ENCODE results near the gene SCAANT1.

Gene SCAANT1

GRCh38 chr3:63954182-63954581 is 42.0 kb upstream of the SCAANT1 start:
- no peaks in the 10 kb centered on the region for H3K9me3 ChIP-seq (ENCODE audit: low read length)
- no peaks in the 10 kb centered on the region; the same call in 1 of the 2 replicates for H3K79me2 ChIP-seq (ENCODE audit: insufficient read depth, low read length)
- no peaks in the 10 kb centered on the region for H3F3A ChIP-seq (ENCODE audit: insufficient read depth, low read length)
- peaks cover 40% of the 10 kb centered on the region for H3K4me1 ChIP-seq (ENCODE audit: insufficient read depth, low read length, severe bottlenecking)
- H3K27me3 ChIP-seq (ENCODE audit: insufficient read depth, low read length): no peaks in the 10 kb centered on the region
- peaks cover 30% of the 10 kb centered on the region; the same call in 1 of the 2 replicates for H3K36me3 ChIP-seq (ENCODE audit: insufficient read depth, low read length)
- TF ChIP-seq CTCF (IDR thresholded peaks at IDR 0.05; ENCODE audit: low read length): no peak
- TF ChIP-seq EZH2 (IDR thresholded peaks at IDR 0.05; ENCODE audit: borderline replicate concordance, low read length): no peak
- no peaks in the 10 kb centered on the region for H4K20me1 ChIP-seq (ENCODE audit: insufficient read depth, low read length)
- no peak overlapping the region for H2AFZ ChIP-seq (ENCODE audit: low read length)
- no peak overlapping the region for H3K27ac ChIP-seq (ENCODE audit: low read depth, low read length, poor library complexity, severe bottlenecking)
- H3K4me3 ChIP-seq (ENCODE audit: low read depth, low read length, poor library complexity, severe bottlenecking): no peak overlapping the region
- H3K9me2 ChIP-seq (ENCODE audit: low read depth, low read length): no peaks in the 10 kb centered on the region
- no peak overlapping the region for H3K4me2 ChIP-seq (ENCODE audit: low read length)
- no peak overlapping the region for H3K9ac ChIP-seq (ENCODE audit: low read length)

GRCh38 chr3:63952248-63952594 is 40.0 kb upstream of the SCAANT1 start:
- Histone ChIP-seq H3K9me2 (ENCODE audit: low read depth, low read length) (no peaks in the 10 kb centered on the region), H3K4me1 (ENCODE audit: insufficient read depth, low read length, severe bottlenecking) (peaks cover 24% of the 10 kb centered on the region), H3K4me3 (ENCODE audit: low read depth, low read length, poor library complexity, severe bottlenecking) (no peak overlapping the region), H4K20me1 (ENCODE audit: insufficient read depth, low read length) (no peaks in the 10 kb centered on the region), H3K36me3 (ENCODE audit: insufficient read depth, low read length) (peaks cover 30% of the 10 kb centered on the region; the same call in 1 of the 2 replicates), H3K27ac (ENCODE audit: low read depth, low read length, poor library complexity, severe bottlenecking) (no peak overlapping the region), H3K4me2 (ENCODE audit: low read length) (no peak overlapping the region), H3K9ac (ENCODE audit: low read length) (no peak overlapping the region), H3K27me3 (ENCODE audit: insufficient read depth, low read length) (no peaks in the 10 kb centered on the region), H3K79me2 (ENCODE audit: insufficient read depth, low read length) (no peaks in the 10 kb centered on the region; the same call in 1 of the 2 replicates), H2AFZ (ENCODE audit: low read length) (no peak overlapping the region), H3F3A (ENCODE audit: insufficient read depth, low read length) (no peaks in the 10 kb centered on the region), H3K9me3 (ENCODE audit: low read length) (no peaks in the 10 kb centered on the region)
- TF ChIP-seq CTCF (IDR thresholded peaks at IDR 0.05; ENCODE audit: low read length) (no peak), EZH2 (IDR thresholded peaks at IDR 0.05; ENCODE audit: borderline replicate concordance, low read length) (no peak)

- Histone ChIP-seq H3K4me1 (ENCODE audit: insufficient read depth, low read length, severe bottlenecking) (peaks cover 18% of the 10 kb centered on the region), H3K36me3 (ENCODE audit: insufficient read depth, low read length) (peaks cover 27% of the 10 kb centered on the region; the same call in 1 of the 2 replicates), H3K27me3 (ENCODE audit: insufficient read depth, low read length) (no peaks in the 10 kb centered on the region), H3K9me3 (ENCODE audit: low read length) (no peaks in the 10 kb centered on the region), H4K20me1 (ENCODE audit: insufficient read depth, low read length) (no peaks in the 10 kb centered on the region), H2AFZ (ENCODE audit: low read length) (no peak overlapping the region), H3K4me3 (ENCODE audit: low read depth, low read length, poor library complexity, severe bottlenecking) (no peak overlapping the region), H3K9me2 (ENCODE audit: low read depth, low read length) (no peaks in the 10 kb centered on the region), H3F3A (ENCODE audit: insufficient read depth, low read length) (no peaks in the 10 kb centered on the region), H3K27ac (ENCODE audit: low read depth, low read length, poor library complexity, severe bottlenecking) (no peak overlapping the region), H3K79me2 (ENCODE audit: insufficient read depth, low read length) (no peaks in the 10 kb centered on the region; the same call in 1 of the 2 replicates), H3K9ac (ENCODE audit: low read length) (no peak overlapping the region), H3K4me2 (ENCODE audit: low read length) (no peak overlapping the region)
- TF ChIP-seq EZH2 (IDR thresholded peaks at IDR 0.05; ENCODE audit: borderline replicate concordance, low read length): no peak
- TF ChIP-seq CTCF (IDR thresholded peaks at IDR 0.05; ENCODE audit: low read length): no peak
Observed at GRCh38 chr3:63951492-63952247, 39.5 kb upstream of the SCAANT1 start.
